RWPE2 (cell line): ENCODE data around the gene DTNB.

Experiments
- ATAC-seq: fragments of 200-7000 bp; cut with Tn5 transposase; 3 replicates; pipeline ENCODE4 v1.9.1; 2021; ENCODE audit warnings: low read depth
- DNase-seq: peaks from one replicate; pipeline ENCODE4 v3.0.0-alpha.2; 2020; ENCODE audit warnings: low spot score
- H3K27ac ChIP-seq: fragments of 450-650 bp; 2 replicates; pipeline ENCODE4 v1.5.1; 2017; ENCODE audit warnings: mild to moderate bottlenecking; ENCODE audit not compliant: poor library complexity, severe bottlenecking
- H3K27me3 ChIP-seq: fragments of 250-450 bp; sonication (Bioruptor Pico); 2 replicates; pipeline ENCODE4 v1.5.1; 2021; ENCODE audit warnings: mild to moderate bottlenecking, moderate library complexity; ENCODE audit not compliant: insufficient read depth, poor library complexity, severe bottlenecking
- H3K36me3 ChIP-seq: fragments of 250-450 bp; sonication (Bioruptor Pico); 2 replicates; pipeline ENCODE4 v1.5.1; 2020; ENCODE audit warnings: low read depth, mild to moderate bottlenecking, moderate library complexity
- H3K4me1 ChIP-seq: fragments of 250-450 bp; sonication (Bioruptor Pico); 2 replicates; pipeline ENCODE4 v1.5.1; 2021; ENCODE audit warnings: mild to moderate bottlenecking, moderate library complexity; ENCODE audit not compliant: insufficient read depth, poor library complexity, severe bottlenecking
- H3K4me3 ChIP-seq: fragments of 250-450 bp; sonication (Bioruptor Pico); 2 replicates; pipeline ENCODE4 v1.5.1; 2021; ENCODE audit warnings: mild to moderate bottlenecking, moderate library complexity; ENCODE audit not compliant: severe bottlenecking
- H3K9me3 ChIP-seq: fragments of 250-450 bp; sonication (Bioruptor Pico); 2 replicates; pipeline ENCODE4 v1.5.1; 2021; ENCODE audit warnings: mild to moderate bottlenecking, moderate library complexity; ENCODE audit not compliant: severe bottlenecking
- TF ChIP-seq, protein P1 (sequence below): fragments of 450-650 bp; IDR thresholded peaks from one replicate; pipeline ENCODE4 v1.5.1; 2017; ENCODE audit warnings: mild to moderate bottlenecking, moderate library complexity; ENCODE audit not compliant: poor library complexity, severe bottlenecking

DTNB gene

DNA sequence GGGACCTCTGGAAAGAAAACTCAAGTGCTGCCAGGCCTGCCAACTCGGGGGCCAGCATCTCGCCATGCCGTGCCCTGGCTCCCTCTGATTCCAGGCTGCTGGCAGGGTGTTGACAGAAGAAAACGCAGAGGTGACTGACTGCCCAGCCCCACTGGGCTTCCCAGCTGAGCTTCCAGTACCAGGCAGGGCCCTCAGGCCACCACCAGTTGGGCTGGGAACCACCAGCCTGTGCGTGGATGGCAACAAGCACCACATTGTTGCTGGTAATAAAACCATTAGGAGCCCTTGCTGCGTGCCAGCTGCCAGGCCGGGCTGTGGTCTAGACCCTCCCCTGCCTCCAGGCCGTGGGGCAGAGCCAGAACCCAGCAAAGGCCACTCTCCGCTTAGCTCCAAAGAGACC is 340.8 kb downstream of the DTNB start:
- DNase-seq (no peak), ATAC-seq (no peak)
- H3K4me1 ChIP-seq = no peaks in the 10 kb centered on the region
- TF ChIP-seq, protein P1, sequence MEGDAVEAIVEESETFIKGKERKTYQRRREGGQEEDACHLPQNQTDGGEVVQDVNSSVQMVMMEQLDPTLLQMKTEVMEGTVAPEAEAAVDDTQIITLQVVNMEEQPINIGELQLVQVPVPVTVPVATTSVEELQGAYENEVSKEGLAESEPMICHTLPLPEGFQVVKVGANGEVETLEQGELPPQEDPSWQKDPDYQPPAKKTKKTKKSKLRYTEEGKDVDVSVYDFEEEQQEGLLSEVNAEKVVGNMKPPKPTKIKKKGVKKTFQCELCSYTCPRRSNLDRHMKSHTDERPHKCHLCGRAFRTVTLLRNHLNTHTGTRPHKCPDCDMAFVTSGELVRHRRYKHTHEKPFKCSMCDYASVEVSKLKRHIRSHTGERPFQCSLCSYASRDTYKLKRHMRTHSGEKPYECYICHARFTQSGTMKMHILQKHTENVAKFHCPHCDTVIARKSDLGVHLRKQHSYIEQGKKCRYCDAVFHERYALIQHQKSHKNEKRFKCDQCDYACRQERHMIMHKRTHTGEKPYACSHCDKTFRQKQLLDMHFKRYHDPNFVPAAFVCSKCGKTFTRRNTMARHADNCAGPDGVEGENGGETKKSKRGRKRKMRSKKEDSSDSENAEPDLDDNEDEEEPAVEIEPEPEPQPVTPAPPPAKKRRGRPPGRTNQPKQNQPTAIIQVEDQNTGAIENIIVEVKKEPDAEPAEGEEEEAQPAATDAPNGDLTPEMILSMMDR = no peak
- no peak overlapping the region for H3K4me3 ChIP-seq
- no peak overlapping the region for H3K27ac ChIP-seq
- H3K36me3 ChIP-seq = no peaks in the 10 kb centered on the region
- no peaks in the 10 kb centered on the region for H3K9me3 ChIP-seq
- no peaks in the 10 kb centered on the region for H3K27me3 ChIP-seq

DNA sequence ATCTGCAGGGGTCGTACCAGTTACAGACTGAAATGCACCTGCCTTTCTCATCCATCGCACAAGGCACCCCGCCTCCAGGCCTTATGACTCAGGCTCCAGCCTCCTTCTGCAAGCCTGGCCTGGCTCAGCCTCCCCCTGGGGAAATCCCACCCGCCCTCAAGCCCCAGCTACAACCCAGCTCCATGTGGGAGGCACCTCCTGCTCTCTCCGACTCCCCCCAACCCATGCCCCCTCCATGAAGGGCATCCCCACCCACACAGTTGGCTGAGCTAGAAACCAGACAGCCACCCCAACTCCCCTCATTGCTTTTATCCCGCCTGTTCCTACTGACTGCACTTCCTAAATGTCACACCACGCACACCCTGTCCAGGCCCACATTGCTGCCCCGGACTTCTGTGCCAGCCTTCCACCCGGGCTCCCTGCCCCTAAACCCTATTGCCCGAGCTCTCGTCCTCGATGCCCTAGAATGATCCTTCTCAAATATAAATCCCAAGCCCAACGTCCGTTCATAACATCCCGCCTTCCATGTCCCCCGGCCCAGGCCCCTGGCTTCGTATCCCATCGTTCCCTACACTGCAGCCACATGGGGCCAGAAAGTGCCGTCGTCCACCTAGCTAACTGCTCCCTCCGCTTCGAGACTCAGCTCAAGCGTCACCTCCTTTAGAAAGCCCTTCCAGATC is 341.6 kb downstream of the DTNB start:
- DNase-seq (no peak), ATAC-seq (peak; percentile 48; the same call in 1 of the 3 replicates)
- Histone ChIP-seq H3K4me1 (no peaks in the 10 kb centered on the region), H3K36me3 (no peaks in the 10 kb centered on the region), H3K4me3 (no peak overlapping the region), H3K9me3 (peaks cover 2% of the 10 kb centered on the region), H3K27me3 (no peaks in the 10 kb centered on the region), H3K27ac (no peak overlapping the region)
- TF ChIP-seq, protein P1 = no peak

DNA sequence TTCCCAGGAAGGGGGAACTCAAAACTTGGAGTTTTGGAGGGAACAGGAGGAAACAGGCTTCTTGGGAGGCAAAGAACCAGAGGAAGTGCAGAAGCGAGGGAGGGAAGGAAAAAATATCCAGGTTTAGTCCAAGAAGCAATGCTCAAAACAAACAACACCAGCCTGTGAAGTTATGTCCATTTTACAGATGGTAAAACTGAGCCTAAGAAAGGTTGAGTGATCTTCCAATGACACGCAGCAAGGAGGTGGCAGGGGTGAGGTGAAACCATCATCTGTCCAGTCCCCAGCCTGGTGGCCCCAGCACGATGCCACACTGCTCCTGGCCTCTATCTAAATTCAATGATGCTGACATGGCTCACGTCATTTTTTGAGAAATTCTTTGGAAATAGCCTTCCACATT is 342.4 kb downstream of the DTNB start:
- Histone ChIP-seq H3K27ac (no peak overlapping the region), H3K27me3 (no peaks in the 10 kb centered on the region), H3K4me3 (no peak overlapping the region), H3K4me1 (no peaks in the 10 kb centered on the region), H3K36me3 (no peaks in the 10 kb centered on the region), H3K9me3 (peaks cover 8% of the 10 kb centered on the region)
- TF ChIP-seq, protein P1 = no peak
- DNase-seq = no peak
- no peak for ATAC-seq

DNA sequence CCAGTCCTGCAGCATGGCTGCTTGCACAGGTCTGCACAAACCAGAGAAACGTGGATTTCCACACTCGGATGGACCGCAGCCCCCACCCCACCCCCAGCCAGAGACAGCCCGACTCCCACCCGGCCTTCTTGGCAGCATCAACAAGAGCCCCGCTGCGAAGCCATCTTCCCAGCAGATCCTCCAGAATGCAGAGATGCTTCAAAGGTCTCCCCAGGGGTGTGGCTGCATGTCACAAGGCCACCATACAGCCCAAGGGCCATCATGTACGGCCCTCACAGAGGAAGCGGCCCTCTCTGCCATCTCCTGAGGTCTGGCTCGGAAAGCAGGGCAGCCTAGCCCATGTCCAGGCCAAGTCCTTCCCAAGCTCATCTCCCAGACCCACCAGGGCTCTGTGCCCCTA is 343.1 kb downstream of the DTNB start:
- no peaks in the 10 kb centered on the region for H3K4me1 ChIP-seq
- no peak overlapping the region for H3K4me3 ChIP-seq
- H3K27ac ChIP-seq = no peak overlapping the region
- no peaks in the 10 kb centered on the region for H3K36me3 ChIP-seq
- DNase-seq (no peak), ATAC-seq (no peak)
- TF ChIP-seq, protein P1 = no peak
- H3K27me3 ChIP-seq = no peaks in the 10 kb centered on the region
- H3K9me3 ChIP-seq = peaks cover 8% of the 10 kb centered on the region
